B cell (primary cell): Measurements from ENCODE around the gene NUMBL. TPM values are rescaled to one million over a fixed set of nuclear protein-coding genes. Genes with fewer than 3 reads are reported as not detected.
A peak's percentile ranks its signal among the peaks of the same experiment; 100 is the strongest.

Experiments used
- ATAC-seq: fragments of 200-7000 bp; cut with Tn5 transposase; one replicate; pipeline ENCODE4 v1.10.0; 2021; ENCODE audit warnings: low read depth, mild to moderate bottlenecking, moderate number of reproducible peaks, moderate library complexity
- CTCF ChIA-PET: fragments of 350-600 bp; sonication (Branson Sonifier 250); formaldehyde crosslinking; loops from one replicate; lab custom pipeline; 2021; ENCODE audit warnings: antibody characterized with exemption, inconsistent platforms; lab: Charles Lee
- POLR2A ChIA-PET: fragments of 350-600 bp; sonication (Branson Sonifier 250); formaldehyde crosslinking; loops from one replicate; lab custom pipeline; 2021; ENCODE audit warnings: antibody characterized with exemption; lab: Charles Lee
- DNase-seq: peaks from one replicate; pipeline ENCODE4 v3.0.0; 2013
- H2AFZ ChIP-seq: 2 replicates; pipeline ENCODE4 v1.6.1; 2012; ENCODE audit warnings: mild to moderate bottlenecking, low read depth, low read length; ENCODE audit not compliant: insufficient read depth, poor library complexity, severe bottlenecking
- H3K27ac ChIP-seq, 2 donors: 1 replicate in 1 of 2; 2 replicates in 1 of 2; pipeline ENCODE4 v1.5.1; 2012 to 2013; ENCODE audit warnings: low read length in 2 of 2, mild to moderate bottlenecking in 2 of 2, moderate library complexity in 1 of 2
- H3K27me3 ChIP-seq, 4 experiments: fragments of 200-600 bp in 1 of 4; sonication (generic) in 1 of 4; replicated peaks in 1 of 4; 1 replicate in 2 of 4; 2 replicates in 2 of 4; pipeline versions ENCODE4 v1.6.1 to v1.7.0; 2013 to 2016; ENCODE audit warnings: low read length in 3 of 4, mild to moderate bottlenecking in 2 of 4, mixed read lengths in 1 of 4, moderate library complexity in 1 of 4; ENCODE audit not compliant: insufficient read depth in 4 of 4, control insufficient read depth in 3 of 4; ENCODE audit errors: control extremely low read depth in 1 of 4
- H3K36me3 ChIP-seq, 2 experiments: replicated peaks in 1 of 2; 1 replicate in 1 of 2; 2 replicates in 1 of 2; pipeline versions ENCODE4 v1.6.1 to v1.7.1; 2013; ENCODE audit warnings: low read length in 1 of 2; ENCODE audit not compliant: insufficient read depth in 2 of 2, control insufficient read depth in 1 of 2; ENCODE audit errors: control extremely low read depth in 1 of 2, extremely low read depth in 1 of 2
- H3K4me1 ChIP-seq, 2 donors: fragments of 200-600 bp in 1 of 2; sonication (generic) in 1 of 2; 1 replicate in 1 of 2; 2 replicates in 1 of 2; pipeline versions ENCODE4 v1.5.1 to v1.6.1; 2013 to 2017; ENCODE audit warnings: low read length in 2 of 2; ENCODE audit not compliant: control insufficient read depth in 2 of 2, insufficient read depth in 2 of 2
- H3K4me2 ChIP-seq: replicated peaks from 2 replicates; pipeline ENCODE3; 2012; ENCODE audit warnings: mild to moderate bottlenecking, low read depth, low read length; ENCODE audit not compliant: poor library complexity, severe bottlenecking
- H3K4me3 ChIP-seq, 5 experiments: fragments of 200-600 bp in 1 of 5; sonication (generic) in 1 of 5; 1 replicate in 3 of 5; 2 replicates in 2 of 5; pipeline versions ENCODE4 v1.5.1 to v1.7.0; 2011 to 2016; ENCODE audit warnings: low read length in 4 of 5, mild to moderate bottlenecking in 4 of 5, low read depth in 2 of 5, control low read depth in 1 of 5, moderate library complexity in 1 of 5; ENCODE audit not compliant: insufficient read depth in 1 of 5; ENCODE audit errors: control extremely low read depth in 1 of 5, extremely low read depth in 1 of 5
- H3K79me2 ChIP-seq: fragments of 200-600 bp; sonication (generic); one replicate; pipeline ENCODE4 v1.6.0; 2016; ENCODE audit warnings: low read length; ENCODE audit not compliant: control insufficient read depth, insufficient read depth
- H3K9ac ChIP-seq: fragments of 200-600 bp; sonication (generic); 2 replicates; pipeline ENCODE4 v1.6.1; 2017; ENCODE audit warnings: mild to moderate bottlenecking, low read length, moderate library complexity
- H3K9me3 ChIP-seq, 3 donors: one replicate each; pipeline versions ENCODE4 v1.6.1 to v1.7.1; 2013; ENCODE audit warnings: low read length in 2 of 3; ENCODE audit not compliant: control insufficient read depth in 2 of 3, insufficient read depth in 1 of 3; ENCODE audit errors: control extremely low read depth in 1 of 3
- H4K20me1 ChIP-seq: 2 replicates; pipeline ENCODE4 v1.6.0; 2012; ENCODE audit warnings: mild to moderate bottlenecking, low read length; ENCODE audit not compliant: insufficient read depth, control insufficient read depth, poor library complexity, severe bottlenecking
- H3K27ac Mint-ChIP-seq: one replicate; pipeline ENCODE4 v1.8.0; 2021; ENCODE audit warnings: mixed read lengths
- H3K27me3 Mint-ChIP-seq: one replicate; pipeline ENCODE4 v1.8.0; 2021; ENCODE audit warnings: mixed read lengths
- H3K4me1 Mint-ChIP-seq: one replicate; pipeline ENCODE4 v1.8.0; 2021; ENCODE audit warnings: mixed read lengths
- H3K4me3 Mint-ChIP-seq: one replicate; pipeline ENCODE4 v1.8.0; 2021; ENCODE audit warnings: mixed read lengths
- H3K9me3 Mint-ChIP-seq: one replicate; pipeline ENCODE4 v1.8.0; 2022; ENCODE audit warnings: mixed read lengths; ENCODE audit not compliant: insufficient read depth
- CTCF ChIP-seq: fragments of 200-600 bp; IDR thresholded peaks from one replicate; pipeline ENCODE4 v1.8.0; 2022; ENCODE audit warnings: antibody characterized with exemption, mild to moderate bottlenecking
- EZH2 ChIP-seq: IDR thresholded peaks from 2 replicates; pipeline ENCODE4 v1.6.1; 2012; ENCODE audit warnings: borderline replicate concordance, low read depth, mild to moderate bottlenecking, moderate library complexity, low read length; ENCODE audit not compliant: insufficient read depth, poor library complexity, severe bottlenecking
- WGBS: methylation state at CpG from one replicate; pipeline ENCODE4 v1.1.5; 2013; ENCODE audit warnings: missing lambda C conversion rate; ENCODE audit not compliant: insufficient coverage; 5-methylcytosine and 5-hydroxymethylcytosine counted together
- intact Hi-C: fragments of 100-400 bp; cut with micrococcal nuclease; formaldehyde crosslinking; loops from one replicate; pipeline ENCODE4 v1.10.0; 2022
- polyA plus RNA-seq: library from polyadenylated mRNA; depleted of rRNA; stranded (reverse); fragments of >200 nt; gene quantifications from 2 replicates; pipeline ENCODE4 v1.2.3, GENCODE V29; 2012
- total RNA-seq, 2 donors: library from RNA; stranded (reverse); fragments of 120-200 nt in 1 of 2; gene quantifications; 1 replicate in 1 of 2; 2 replicates in 1 of 2; pipeline versions ENCODE4 v1.2.3 to v1.2.4, GENCODE V29; 2013 to 2022

NUMBL gene
- total and polyA plus RNA-seq, 2 donors (not counting 1 experiment from before 2014, with no cell fraction given), result 7.8 to 21.8 TPM

- H3K27me3 Mint-ChIP-seq, result no peaks in the 10 kb centered on the region
- TF ChIP-seq CTCF (peak; percentile 22), EZH2 (no peak)
- peaks cover 4% of the 10 kb centered on the region for H4K20me1 ChIP-seq
- ATAC-seq, result peak; percentile 75
- H3K9me3 Mint-ChIP-seq, result no peaks in the 10 kb centered on the region
- H3K9me3 ChIP-seq, result no peaks in the 10 kb centered on the region
- H3K4me2 ChIP-seq, result peak within 1 kb of the TSS; percentile 90
- peak within 1 kb of the TSS; percentile 79 to 90 (median 83) for H3K4me3 ChIP-seq
- ChIA-PET POLR2A (interaction anchor here (0.6 to 2.0 kb wide), 14 partner anchors 25 to 254 kb away, joined by 3 to 15 read pairs (median 4); partner anchors contain the start of genes ACTMAP, EGLN2, RAB4B and SNRPA), CTCF (interaction anchor here (0.6 to 2.0 kb wide), 9 partner anchors 29 to 104 kb away, joined by 3 to 9 read pairs (median 5); partner anchors contain the start of genes ACTMAP, EGLN2 and SNRPA)
- H3K27ac Mint-ChIP-seq, result peak within 1 kb of the TSS; percentile 97
- peaks cover 64% of the 10 kb centered on the region for H3K79me2 ChIP-seq
- DNase-seq, result peak; percentile 98
- peaks cover 47 to 64% of the 10 kb centered on the region in 2 donors for H3K4me1 ChIP-seq
- H3K4me3 Mint-ChIP-seq, result peak within 1 kb of the TSS; percentile 88
- peak within 1 kb of the TSS; percentile 87 to 90 for H3K27ac ChIP-seq
- H3K9ac ChIP-seq, result peak within 1 kb of the TSS; percentile 90
- peaks cover 63% of the 10 kb centered on the region for H3K4me1 Mint-ChIP-seq
- no peaks in the 10 kb centered on the region for H3K27me3 ChIP-seq
- intact Hi-C loops, result loop anchor here (1.0 to 10.0 kb wide), 7 partner anchors 29 to 681 kb away; partner anchors contain the start of genes ACTMAP, BCKDHA and EXOSC5
- H2AFZ ChIP-seq, result peak within 1 kb of the TSS; percentile 86
- H3K36me3 ChIP-seq, result peaks cover 0 to 11% of the 10 kb centered on the region in 2 experiments
- under 1% methylated on average over 75 of the region's 76 CpGs for WGBS
These were observed 26.3 kb upstream of the NUMBL start, which contains the start of the genes COQ8B and ITPKC for GRCh38 chr19:40716482-40717324. COQ8B (minus strand) TSS chr19:40716886; CDS start chr19:40714632, 2,254 bp downstream. ITPKC (plus strand) TSS chr19:40717112; CDS start chr19:40717136, 24 bp downstream.
